CD14-positive monocyte (primary cell): Measurements from ENCODE around the gene POLK. TPM values are rescaled to one million over a fixed set of nuclear protein-coding genes. Genes with fewer than 3 reads are reported as not detected.

Experiments
- DNase-seq, 3 donors: peaks; one replicate each; pipeline ENCODE4 v3.0.0-alpha.2; 2011 to 2022
- H2AFZ ChIP-seq: 2 replicates; pipeline ENCODE4 v1.6.0; 2012; ENCODE audit warnings: mild to moderate bottlenecking, low read depth, low read length, inconsistent platforms; ENCODE audit not compliant: insufficient read depth, poor library complexity, severe bottlenecking
- H3K27ac ChIP-seq, 2 donors: 1 replicate in 1 of 2; 2 replicates in 1 of 2; pipeline ENCODE4 v1.5.1; 2012 to 2013; ENCODE audit warnings: low read length in 2 of 2, control low read depth in 1 of 2, inconsistent platforms in 1 of 2, low read depth in 1 of 2, mild to moderate bottlenecking in 1 of 2
- H3K27me3 ChIP-seq, 2 donors: one replicate each; pipeline versions ENCODE4 v1.6.0 to v1.6.1; 2011 to 2013; ENCODE audit warnings: low read length in 2 of 2; ENCODE audit not compliant: control insufficient read depth in 2 of 2, insufficient read depth in 2 of 2
- H3K36me3 ChIP-seq, 2 donors: replicated peaks in 1 of 2; 1 replicate in 1 of 2; 2 replicates in 1 of 2; pipeline versions ENCODE4 v1.5.1 to v1.6.1; 2012 to 2013; ENCODE audit warnings: low read length in 2 of 2, control low read depth in 1 of 2, inconsistent platforms in 1 of 2, mild to moderate bottlenecking in 1 of 2; ENCODE audit not compliant: insufficient read depth in 2 of 2, control insufficient read depth in 1 of 2
- H3K4me1 ChIP-seq, 2 donors: 1 replicate in 1 of 2; 2 replicates in 1 of 2; pipeline versions ENCODE4 v1.5.1 to v1.6.1; 2012 to 2013; ENCODE audit warnings: low read length in 2 of 2, control low read depth in 1 of 2, inconsistent platforms in 1 of 2, mild to moderate bottlenecking in 1 of 2, moderate library complexity in 1 of 2; ENCODE audit not compliant: insufficient read depth in 2 of 2, control insufficient read depth in 1 of 2
- H3K4me2 ChIP-seq: replicated peaks from 2 replicates; pipeline ENCODE3; 2012; ENCODE audit warnings: low read length, moderate library complexity, mild to moderate bottlenecking; ENCODE audit not compliant: poor library complexity, severe bottlenecking; ENCODE audit errors: extremely low read depth
- H3K4me3 ChIP-seq, 3 experiments: fragments of 200-600 bp in 1 of 3; sonication (generic) in 1 of 3; replicated peaks in 1 of 3; 1 replicate in 2 of 3; 2 replicates in 1 of 3; pipeline ENCODE4 v1.5.1; 2011 to 2013; ENCODE audit warnings: low read length in 3 of 3, mild to moderate bottlenecking in 3 of 3, control low read depth in 2 of 3, low read depth in 2 of 3, inconsistent platforms in 1 of 3, moderate library complexity in 1 of 3
- H3K79me2 ChIP-seq: 2 replicates; pipeline ENCODE4 v1.6.0; 2012; ENCODE audit warnings: mild to moderate bottlenecking, control low read depth, inconsistent platforms, low read length, moderate library complexity; ENCODE audit not compliant: insufficient read depth
- H3K9ac ChIP-seq: 2 replicates; pipeline ENCODE4 v1.6.0; 2017; ENCODE audit warnings: low read length, mild to moderate bottlenecking; ENCODE audit not compliant: insufficient read depth, poor library complexity, severe bottlenecking
- H3K9me3 ChIP-seq, 2 donors: replicated peaks in 1 of 2; 1 replicate in 1 of 2; 2 replicates in 1 of 2; pipeline versions ENCODE4 v1.5.1 to v1.6.1; 2012 to 2013; ENCODE audit warnings: low read length in 2 of 2, control low read depth in 1 of 2; ENCODE audit not compliant: control insufficient read depth in 1 of 2, insufficient read depth in 1 of 2
- H4K20me1 ChIP-seq: 2 replicates; pipeline ENCODE4 v1.6.0; 2012; ENCODE audit warnings: mild to moderate bottlenecking, low read length, control low read depth, moderate library complexity; ENCODE audit not compliant: insufficient read depth
- H3K27ac Mint-ChIP-seq, 7 donors: one replicate each; pipeline ENCODE4 v1.8.0; 2020; ENCODE audit warnings: mild to moderate bottlenecking in 7 of 7, mixed read lengths in 7 of 7, moderate library complexity in 6 of 7, inconsistent platforms in 2 of 7
- H3K27me3 Mint-ChIP-seq, 3 donors: one replicate each; pipeline ENCODE4 v1.8.0; 2021 to 2022; ENCODE audit warnings: low read depth in 3 of 3, mild to moderate bottlenecking in 3 of 3, mixed read lengths in 3 of 3, moderate library complexity in 3 of 3, inconsistent platforms in 1 of 3
- H3K36me3 Mint-ChIP-seq, 2 donors: one replicate each; pipeline ENCODE4 v1.8.0; 2020; ENCODE audit warnings: mixed read lengths in 2 of 2, inconsistent platforms in 1 of 2, mild to moderate bottlenecking in 1 of 2
- H3K4me1 Mint-ChIP-seq: one replicate; pipeline ENCODE4 v1.8.0; 2020; ENCODE audit warnings: mild to moderate bottlenecking, mixed read lengths
- H3K4me3 Mint-ChIP-seq, 2 donors: one replicate each; pipeline ENCODE4 v1.8.0; 2020; ENCODE audit warnings: mild to moderate bottlenecking in 2 of 2, mixed read lengths in 2 of 2, moderate library complexity in 1 of 2
- H3K9me3 Mint-ChIP-seq, 7 donors: one replicate each; pipeline ENCODE4 v1.8.0; 2020 to 2022; ENCODE audit warnings: mixed read lengths in 7 of 7, mild to moderate bottlenecking in 6 of 7, moderate library complexity in 6 of 7, inconsistent platforms in 2 of 7
- CTCF ChIP-seq: fragments of 200-600 bp; IDR thresholded peaks from one replicate; pipeline ENCODE4 v1.8.0; 2022; ENCODE audit warnings: antibody characterized with exemption, mild to moderate bottlenecking
- whole genome bisulfite sequencing: methylation state at CpG from one replicate; pipeline ENCODE4 v1.1.5; 2013; ENCODE audit warnings: missing lambda C conversion rate; ENCODE audit not compliant: insufficient coverage; 5-methylcytosine and 5-hydroxymethylcytosine counted together
- intact Hi-C, 2 donors: fragments of 100-400 bp; cut with micrococcal nuclease; formaldehyde crosslinking; loops; one replicate each; pipeline versions ENCODE4 v1.15.0 to v1.15.1; 2023
- polyA plus RNA-seq, 3 donors: library from polyadenylated mRNA; depleted of rRNA in 1 of 3; unstranded in 2 of 3; stranded (reverse) in 1 of 3; fragments of 300-500 nt in 2 of 3; fragments of >200 nt in 1 of 3; fragmentation: Illumina TruSeq in 2 of 3; gene quantifications; 1 replicate in 2 of 3; 2 replicates in 1 of 3; pipeline ENCODE4 v1.2.3, GENCODE V29; 2012 to 2021

Gene POLK
- polyA plus RNA-seq, 3 donors: 18.1 to 27.2 (median 22.3) TPM

GRCh38 chr5:75507841-75508240 is 3.9 kb upstream of the POLK start:
- Mint-ChIP-seq H3K4me3 (no peak overlapping the region), H3K4me1 (peaks cover 34% of the 10 kb centered on the region), H3K27ac (peak overlapping the region in 3 of 7 donors; percentile 14 to 48 (median 48)), H3K9me3 (peaks cover 0 to 2% (median 0%) of the 10 kb centered on the region in 7 donors), H3K27me3 (no peaks in the 10 kb centered on the region), H3K36me3 (peaks cover 18 to 24% of the 10 kb centered on the region in 2 donors)
- Histone ChIP-seq H2AFZ (no peak overlapping the region), H3K36me3 (peaks cover 21 to 22% of the 10 kb centered on the region in 2 donors), H4K20me1 (peaks cover 67% of the 10 kb centered on the region), H3K9me3 (no peaks in the 10 kb centered on the region), H3K4me2 (no peak overlapping the region), H3K9ac (no peak overlapping the region), H3K4me1 (peaks cover 17 to 42% of the 10 kb centered on the region in 2 donors), H3K27ac (no peak overlapping the region), H3K79me2 (peaks cover 95% of the 10 kb centered on the region), H3K27me3 (no peaks in the 10 kb centered on the region), H3K4me3 (no peak overlapping the region)
- DNase-seq: no peak
- 100% methylated on average over 1 of the region's 1 CpG for WGBS
- intact Hi-C loops: no loop called here
- TF ChIP-seq CTCF: no peak

GRCh38 chr5:75509546-75509945 is 2.1 kb upstream of the POLK start:
- Histone ChIP-seq H4K20me1 (peaks cover 55% of the 10 kb centered on the region), H3K4me1 (peaks cover 28 to 59% of the 10 kb centered on the region in 2 donors), H2AFZ (no peak overlapping the region), H3K27me3 (no peaks in the 10 kb centered on the region), H3K27ac (peak overlapping the region; percentile 83 to 94), H3K36me3 (peaks cover 11 to 13% of the 10 kb centered on the region in 2 donors), H3K4me3 (peak overlapping the region; percentile 81 to 98 (median 91)), H3K79me2 (peaks cover 97% of the 10 kb centered on the region), H3K9me3 (no peaks in the 10 kb centered on the region), H3K9ac (peak overlapping the region; percentile 91), H3K4me2 (peak overlapping the region; percentile 84)
- WGBS: no CpG with 5 or more reads among the region's 4 CpGs
- peak overlapping the region; percentile 98 to 99 for H3K4me3 Mint-ChIP-seq
- H3K4me1 Mint-ChIP-seq: peaks cover 49% of the 10 kb centered on the region
- peak; percentile 40 to 61 (median 55) for DNase-seq
- no peak for TF ChIP-seq CTCF
- intact Hi-C loops: no loop called here
- peak overlapping the region; percentile 83 to 98 (median 98) for H3K27ac Mint-ChIP-seq
- no peaks in the 10 kb centered on the region for H3K27me3 Mint-ChIP-seq
- peaks cover 0 to 2% (median 0%) of the 10 kb centered on the region in 7 donors for H3K9me3 Mint-ChIP-seq
- peaks cover 9 to 15% of the 10 kb centered on the region in 2 donors for H3K36me3 Mint-ChIP-seq
